T-helper 2 cell treated with Interferon-gamma antibody and Interleukin-4, amounts not matched to agents 5 μg/mL and 100 μg/mL, for 36 hours (primary cell): ENCODE results near the gene SMIM35.
"Not testable (repeated sequence)": the region's sequence is repeated elsewhere in the genome, so short reads cannot be mapped to it uniquely, and the experiment has no call there.

Source experiments
- DNase-seq: peaks from one replicate; pipeline ENCODE4 v3.0.0; 2021; ENCODE audit warnings: low spot score
- H3K27ac Mint-ChIP-seq: one replicate; pipeline ENCODE4 v1.8.0; 2021; ENCODE audit warnings: mild to moderate bottlenecking, mixed read lengths
- H3K27me3 Mint-ChIP-seq: one replicate; pipeline ENCODE4 v1.8.0; 2021; ENCODE audit warnings: low read depth, mixed read lengths
- H3K36me3 Mint-ChIP-seq: one replicate; pipeline ENCODE4 v1.8.0; 2021; ENCODE audit warnings: low read depth, mixed read lengths
- H3K4me1 Mint-ChIP-seq: one replicate; pipeline ENCODE4 v1.8.0; 2021; ENCODE audit warnings: low read depth, mixed read lengths
- H3K4me3 Mint-ChIP-seq: one replicate; pipeline ENCODE4 v1.8.0; 2022; ENCODE audit warnings: mild to moderate bottlenecking, moderate library complexity, mixed read lengths
- H3K9me3 Mint-ChIP-seq: one replicate; pipeline ENCODE4 v1.8.0; 2021; ENCODE audit warnings: mixed read lengths

SMIM35 gene

DNA sequence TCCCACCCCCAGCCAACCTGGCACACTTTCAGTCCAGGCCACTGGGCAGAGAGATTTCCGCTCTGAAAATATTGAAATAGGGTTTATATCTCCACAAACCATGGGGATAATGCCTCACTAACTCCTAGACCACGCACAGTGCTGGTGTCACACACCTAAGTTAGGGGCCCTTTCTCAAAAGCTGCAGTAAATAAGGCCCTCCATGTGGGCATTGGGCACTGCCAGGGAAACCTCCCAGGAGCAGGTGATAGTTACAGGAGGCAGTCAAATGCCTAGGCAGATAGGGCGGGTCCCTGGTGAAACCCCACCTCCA lies 103.6 kb downstream of the SMIM35 start:
- Mint-ChIP-seq H3K36me3 (peaks cover 62% of the 10 kb centered on the region), H3K4me3 (no peak overlapping the region), H3K4me1 (peaks cover 48% of the 10 kb centered on the region), H3K27me3 (no peaks in the 10 kb centered on the region), H3K9me3 (no peaks in the 10 kb centered on the region), H3K27ac (no peak overlapping the region)
- DNase-seq, result no peak

- H3K27me3 Mint-ChIP-seq, result no peaks in the 10 kb centered on the region
- no peak for DNase-seq
- H3K36me3 Mint-ChIP-seq, result peaks cover 64% of the 10 kb centered on the region
- H3K9me3 Mint-ChIP-seq, result peaks cover 6% of the 10 kb centered on the region
- no peak overlapping the region for H3K4me3 Mint-ChIP-seq
- no peak overlapping the region for H3K27ac Mint-ChIP-seq
- peaks cover 68% of the 10 kb centered on the region for H3K4me1 Mint-ChIP-seq
Measured at GRCh38 chr11:117980720-117981119, 106.0 kb downstream of the SMIM35 start.

GRCh38 chr11:117980280-117980679 lies 106.5 kb downstream of the SMIM35 start:
- peak overlapping the region; percentile 70 for H3K27ac Mint-ChIP-seq
- H3K36me3 Mint-ChIP-seq, result peaks cover 65% of the 10 kb centered on the region
- peaks cover 71% of the 10 kb centered on the region for H3K4me1 Mint-ChIP-seq
- no peak overlapping the region for H3K4me3 Mint-ChIP-seq
- peaks cover 6% of the 10 kb centered on the region for H3K9me3 Mint-ChIP-seq
- no peaks in the 10 kb centered on the region for H3K27me3 Mint-ChIP-seq
- DNase-seq, result no peak

GRCh38 chr11:117979481-117980211 lies 107.1 kb downstream of the SMIM35 start:
- Mint-ChIP-seq H3K27ac (peak overlapping the region; percentile 70), H3K4me1 (peaks cover 68% of the 10 kb centered on the region), H3K4me3 (peak overlapping the region; percentile 47), H3K36me3 (peaks cover 59% of the 10 kb centered on the region), H3K9me3 (peaks cover 6% of the 10 kb centered on the region), H3K27me3 (no peaks in the 10 kb centered on the region)
- no peak for DNase-seq

- peaks cover 68% of the 10 kb centered on the region for H3K4me1 Mint-ChIP-seq
- H3K27ac Mint-ChIP-seq, result peak overlapping the region; percentile 70
- DNase-seq, result no peak
- H3K27me3 Mint-ChIP-seq, result no peaks in the 10 kb centered on the region
- H3K4me3 Mint-ChIP-seq, result peak overlapping the region; percentile 22
- H3K9me3 Mint-ChIP-seq, result peaks cover 6% of the 10 kb centered on the region
- H3K36me3 Mint-ChIP-seq, result peaks cover 59% of the 10 kb centered on the region
Measured at GRCh38 chr11:117978991-117979390, 107.8 kb downstream of the SMIM35 start.

DNA sequence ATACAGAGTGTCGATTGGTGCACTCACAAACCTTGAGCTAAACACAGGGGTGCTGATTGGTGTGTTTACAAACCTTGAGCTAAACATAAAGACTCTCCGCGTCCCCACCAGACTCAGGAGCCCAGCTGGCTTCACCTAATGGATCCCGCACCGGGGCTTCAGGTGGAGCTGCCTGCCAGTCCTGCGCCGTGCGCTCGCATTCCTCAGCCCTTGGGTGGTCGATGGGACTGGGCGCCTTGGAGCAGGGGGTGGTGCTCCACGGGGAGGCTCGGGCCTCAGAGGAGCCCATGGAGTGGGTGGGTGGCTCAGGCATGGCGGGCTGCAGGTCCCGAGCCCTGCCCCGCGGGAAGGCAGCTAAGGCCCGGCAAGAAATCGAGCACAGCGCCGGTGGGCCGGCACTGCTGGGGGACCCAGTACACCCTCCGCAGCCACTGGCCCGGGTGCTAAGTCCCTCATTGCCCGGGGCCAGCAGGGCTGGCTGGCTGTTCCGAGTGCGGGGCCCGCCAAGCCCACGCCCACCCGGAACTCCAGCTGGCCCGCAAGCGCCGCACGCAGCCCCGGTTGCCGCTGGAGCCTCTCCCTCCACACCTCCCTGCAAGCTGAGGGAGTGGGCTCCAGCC lies 108.4 kb downstream of the SMIM35 start:
- H3K4me3 Mint-ChIP-seq, H3K9me3 Mint-ChIP-seq, DNase-seq, H3K27me3 Mint-ChIP-seq: not testable (repeated sequence)
- Mint-ChIP-seq H3K4me1 (peaks cover 65% of the 10 kb centered on the region), H3K36me3 (peaks cover 55% of the 10 kb centered on the region), H3K27ac (peak overlapping the region; percentile 79)

- peaks cover 52% of the 10 kb centered on the region for H3K36me3 Mint-ChIP-seq
- H3K27me3 Mint-ChIP-seq, H3K9me3 Mint-ChIP-seq, DNase-seq: not testable (repeated sequence)
- H3K4me1 Mint-ChIP-seq, result peaks cover 65% of the 10 kb centered on the region
- H3K27ac Mint-ChIP-seq, result peak overlapping the region; percentile 79
- H3K4me3 Mint-ChIP-seq, result peak overlapping the region; percentile 74
Measured at GRCh38 chr11:117977612-117978264, 109.0 kb downstream of the SMIM35 start.

GRCh38 chr11:117977029-117977428 lies 109.7 kb downstream of the SMIM35 start:
- Mint-ChIP-seq H3K27me3 (no peaks in the 10 kb centered on the region), H3K4me3 (peak overlapping the region; percentile 30), H3K9me3 (peaks cover 6% of the 10 kb centered on the region), H3K27ac (peak overlapping the region; percentile 63), H3K4me1 (peaks cover 70% of the 10 kb centered on the region), H3K36me3 (peaks cover 55% of the 10 kb centered on the region)
- no peak for DNase-seq

- peak overlapping the region; percentile 63 for H3K27ac Mint-ChIP-seq
- no peak overlapping the region for H3K4me3 Mint-ChIP-seq
- H3K9me3 Mint-ChIP-seq, result peaks cover 6% of the 10 kb centered on the region
- DNase-seq, result no peak
- peaks cover 68% of the 10 kb centered on the region for H3K4me1 Mint-ChIP-seq
- no peaks in the 10 kb centered on the region for H3K27me3 Mint-ChIP-seq
- H3K36me3 Mint-ChIP-seq, result peaks cover 50% of the 10 kb centered on the region
Measured at GRCh38 chr11:117976445-117976844, 110.3 kb downstream of the SMIM35 start.

- no peaks in the 10 kb centered on the region for H3K27me3 Mint-ChIP-seq
- H3K27ac Mint-ChIP-seq, result peak overlapping the region; percentile 38
- H3K36me3 Mint-ChIP-seq, result peaks cover 44% of the 10 kb centered on the region
- peaks cover 6% of the 10 kb centered on the region for H3K9me3 Mint-ChIP-seq
- DNase-seq, result no peak
- peak overlapping the region; percentile 49 for H3K4me3 Mint-ChIP-seq
- H3K4me1 Mint-ChIP-seq, result peaks cover 79% of the 10 kb centered on the region
Measured at GRCh38 chr11:117973503-117973860, 113.3 kb downstream of the SMIM35 start.

GRCh38 chr11:117972629-117973502 lies 113.9 kb downstream of the SMIM35 start:
- Mint-ChIP-seq H3K4me3 (peak overlapping the region; percentile 49), H3K4me1 (peaks cover 79% of the 10 kb centered on the region), H3K9me3 (peaks cover 3% of the 10 kb centered on the region), H3K36me3 (peaks cover 42% of the 10 kb centered on the region), H3K27me3 (no peaks in the 10 kb centered on the region), H3K27ac (peak overlapping the region; percentile 38)
- DNase-seq, result no peak

GRCh38 chr11:117972044-117972443 lies 114.7 kb downstream of the SMIM35 start:
- no peak for DNase-seq
- H3K4me3 Mint-ChIP-seq, result no peak overlapping the region
- H3K36me3 Mint-ChIP-seq, result peaks cover 34% of the 10 kb centered on the region
- H3K4me1 Mint-ChIP-seq, result peaks cover 72% of the 10 kb centered on the region
- no peaks in the 10 kb centered on the region for H3K27me3 Mint-ChIP-seq
- H3K27ac Mint-ChIP-seq, result no peak overlapping the region
- H3K9me3 Mint-ChIP-seq, result no peaks in the 10 kb centered on the region

GRCh38 chr11:117970400-117971024 lies 116.3 kb downstream of the SMIM35 start:
- peaks cover 64% of the 10 kb centered on the region for H3K4me1 Mint-ChIP-seq
- H3K27ac Mint-ChIP-seq, result peak overlapping the region; percentile 65
- DNase-seq, result peak; percentile 56
- peak overlapping the region; percentile 61 for H3K4me3 Mint-ChIP-seq
- peaks cover 20% of the 10 kb centered on the region for H3K36me3 Mint-ChIP-seq
- H3K9me3 Mint-ChIP-seq, result no peaks in the 10 kb centered on the region
- H3K27me3 Mint-ChIP-seq, result no peaks in the 10 kb centered on the region
